HG03432 (cell line): Measurements from ENCODE around the gene MCUR1.
"Not testable (repeated sequence)": the region's sequence is repeated elsewhere in the genome, so short reads cannot be mapped to it uniquely, and the experiment has no call there.

Experiments used
- ATAC-seq: cut with Tn5 transposase; IDR thresholded peaks from one replicate; pipeline ENCODE4 v1.9.1; 2021; ENCODE audit warnings: mild to moderate bottlenecking, moderate library complexity; ENCODE audit not compliant: unreplicated experiment

MCUR1 gene

DNA sequence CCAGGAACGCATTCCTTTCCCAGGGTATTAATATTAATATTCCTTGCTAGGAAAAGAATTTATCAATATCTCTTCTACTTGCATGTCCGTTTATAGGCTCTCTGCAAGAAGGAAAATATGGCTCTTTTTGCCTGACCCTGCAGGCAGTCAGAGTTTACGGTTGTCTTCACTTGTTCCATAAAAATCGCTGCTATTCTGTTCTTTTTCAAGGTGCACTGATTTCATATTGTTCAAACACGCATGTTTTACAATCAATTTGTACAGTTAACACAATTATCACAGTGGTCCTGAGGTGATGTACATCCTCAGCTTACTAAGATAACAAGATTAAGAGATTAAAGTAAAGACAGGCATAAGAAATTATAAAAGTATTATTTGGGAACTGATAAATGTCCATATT is 15.1 kb upstream of the MCUR1 start:
- ATAC-seq: not testable (repeated sequence)

DNA sequence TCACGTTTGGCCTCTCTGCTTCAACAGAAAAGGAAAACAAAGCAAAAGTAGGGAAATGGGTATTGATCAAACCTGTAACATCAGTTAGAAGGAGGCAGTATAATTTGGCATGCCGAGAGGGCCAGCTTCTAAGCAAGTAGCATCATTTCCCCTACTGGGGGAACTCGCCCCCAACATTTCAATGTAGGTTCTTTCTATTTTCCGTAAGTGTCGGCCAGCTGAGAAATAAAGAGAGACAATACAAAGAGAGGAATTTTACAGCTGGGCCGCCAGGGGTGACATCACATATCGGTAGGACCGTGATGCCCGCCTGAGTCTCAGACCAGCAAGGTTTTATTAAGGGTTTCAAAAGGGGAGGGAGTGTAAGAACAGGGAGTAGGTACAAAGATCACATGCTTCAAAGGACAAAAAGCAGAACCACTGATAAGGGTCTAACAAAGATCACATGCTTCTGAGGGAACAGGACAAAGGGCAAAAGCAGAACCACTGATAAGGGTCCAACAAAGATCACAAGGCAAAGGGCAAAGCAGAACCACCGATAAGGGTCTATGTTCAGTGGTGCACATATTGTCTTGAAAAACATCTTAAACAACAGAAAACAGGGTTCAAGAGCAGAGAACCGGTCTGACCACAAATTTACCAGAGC is 14.4 kb upstream of the MCUR1 start:
- ATAC-seq: not testable (repeated sequence)

GRCh38 chr6:13827032-13827431 is 12.7 kb upstream of the MCUR1 start:
- no peak for ATAC-seq

- no peak for ATAC-seq
Observed at GRCh38 chr6:13825871-13826270, 11.5 kb upstream of the MCUR1 start.

GRCh38 chr6:13818341-13818740 is 4.0 kb upstream of the MCUR1 start:
- ATAC-seq: no peak

GRCh38 chr6:13814938-13815575 is 700 bp upstream of the MCUR1 start:
- ATAC-seq: no peak

GRCh38 chr6:13813621-13814175 is 659 bp downstream of the MCUR1 start:
- ATAC-seq: peak; percentile 44

- ATAC-seq: no peak
Observed at GRCh38 chr6:13813026-13813425, 1.3 kb downstream of the MCUR1 start.

GRCh38 chr6:13812359-13812642 is 2.1 kb downstream of the MCUR1 start:
- ATAC-seq: no peak

DNA sequence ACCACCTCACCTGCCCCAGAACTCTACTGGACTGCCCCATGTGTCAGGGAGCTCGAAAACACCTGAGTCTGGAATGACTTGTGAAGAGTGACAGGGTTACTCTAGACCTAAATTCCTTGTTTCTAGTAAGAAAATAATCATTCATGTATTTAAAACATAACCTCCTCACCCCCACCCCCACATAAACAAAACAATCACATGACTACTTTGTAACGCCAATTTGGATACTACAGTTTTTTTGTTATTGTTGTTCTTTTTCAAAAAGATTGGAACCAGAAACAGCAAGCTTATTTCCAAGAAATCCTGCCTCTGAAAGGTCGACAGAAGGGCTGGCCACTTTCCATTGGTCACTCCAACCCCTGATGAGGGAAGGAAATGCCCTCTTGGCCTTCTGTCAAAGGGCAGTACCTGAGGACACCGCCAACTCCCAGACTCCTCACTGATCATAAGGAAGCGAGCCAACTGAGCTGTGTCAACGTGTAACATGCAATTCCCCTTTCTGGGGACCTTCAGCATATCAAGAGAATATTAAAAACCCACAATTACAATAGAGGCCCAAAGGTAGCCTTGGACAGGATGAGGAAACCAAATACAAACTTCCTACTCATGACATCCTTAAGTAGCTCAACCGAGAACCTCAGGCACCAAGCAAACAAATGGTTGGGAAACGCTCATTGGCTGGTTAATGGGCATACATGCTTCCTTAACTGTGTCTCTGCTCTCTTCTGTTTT is 2.6 kb downstream of the MCUR1 start:
- no peak for ATAC-seq

- no peak for ATAC-seq
Observed at GRCh38 chr6:13810688-13811446, 3.5 kb downstream of the MCUR1 start.

DNA sequence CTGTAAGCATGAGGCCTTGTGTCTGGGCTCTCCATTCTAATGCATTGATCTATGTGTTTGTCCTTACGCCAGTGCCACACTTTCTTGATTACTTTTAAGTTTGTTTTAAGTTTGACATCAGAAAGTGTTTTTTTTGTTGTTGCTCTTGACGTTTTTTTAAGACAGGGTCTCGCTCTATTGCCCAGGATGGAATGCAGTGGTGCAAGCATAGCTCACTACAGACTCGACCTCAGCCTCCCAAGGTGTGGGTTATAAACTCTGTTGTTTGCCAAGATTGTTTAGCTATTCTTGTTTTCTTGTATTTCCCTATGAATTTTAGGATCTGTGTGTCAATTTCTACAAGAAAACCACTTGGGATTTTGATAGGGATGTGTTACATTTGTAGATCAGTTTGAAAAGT is 5.6 kb downstream of the MCUR1 start:
- no peak for ATAC-seq

DNA sequence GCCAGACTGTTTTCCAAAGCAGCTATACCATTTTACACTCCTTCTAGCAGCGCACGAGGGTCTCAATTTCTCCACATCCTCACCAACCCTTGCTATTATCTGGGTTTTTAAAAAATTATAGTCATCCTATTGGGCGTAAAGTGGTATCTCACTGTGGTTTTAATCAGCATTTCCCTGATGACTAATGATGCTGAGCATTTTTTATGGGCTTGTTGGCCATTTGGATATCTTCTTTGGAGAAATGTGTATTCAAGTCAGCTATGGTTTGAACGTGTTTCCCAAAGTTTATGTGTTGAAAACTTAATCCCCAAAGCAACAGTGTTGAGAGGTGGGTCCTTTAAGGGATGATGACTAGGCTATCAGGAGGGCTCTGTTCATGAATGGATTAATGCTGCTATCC is 6.7 kb downstream of the MCUR1 start:
- no peak for ATAC-seq

- no peak for ATAC-seq
Observed at GRCh38 chr6:13803581-13803980, 10.8 kb downstream of the MCUR1 start.

DNA sequence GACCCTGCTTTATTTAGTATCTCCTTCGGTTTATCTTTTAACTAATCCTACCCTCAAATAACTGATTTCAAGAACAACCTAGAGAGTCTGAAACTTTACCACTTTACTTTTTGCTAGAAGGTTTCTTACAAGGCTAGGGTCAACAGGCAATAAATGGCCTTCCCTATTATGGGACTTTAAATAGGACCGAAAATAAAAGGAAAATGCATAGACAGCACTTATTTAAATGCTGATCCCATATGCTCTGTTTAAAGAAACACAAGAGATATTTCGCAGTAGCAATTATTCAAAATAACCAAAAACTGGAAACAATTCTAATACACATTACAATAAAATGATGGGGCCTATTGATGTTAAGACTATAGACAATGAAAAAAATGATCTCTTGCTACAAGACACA is 13.7 kb downstream of the MCUR1 start:
- no peak for ATAC-seq

GRCh38 chr6:13796781-13797180 is 17.6 kb downstream of the MCUR1 start:
- no peak for ATAC-seq

DNA sequence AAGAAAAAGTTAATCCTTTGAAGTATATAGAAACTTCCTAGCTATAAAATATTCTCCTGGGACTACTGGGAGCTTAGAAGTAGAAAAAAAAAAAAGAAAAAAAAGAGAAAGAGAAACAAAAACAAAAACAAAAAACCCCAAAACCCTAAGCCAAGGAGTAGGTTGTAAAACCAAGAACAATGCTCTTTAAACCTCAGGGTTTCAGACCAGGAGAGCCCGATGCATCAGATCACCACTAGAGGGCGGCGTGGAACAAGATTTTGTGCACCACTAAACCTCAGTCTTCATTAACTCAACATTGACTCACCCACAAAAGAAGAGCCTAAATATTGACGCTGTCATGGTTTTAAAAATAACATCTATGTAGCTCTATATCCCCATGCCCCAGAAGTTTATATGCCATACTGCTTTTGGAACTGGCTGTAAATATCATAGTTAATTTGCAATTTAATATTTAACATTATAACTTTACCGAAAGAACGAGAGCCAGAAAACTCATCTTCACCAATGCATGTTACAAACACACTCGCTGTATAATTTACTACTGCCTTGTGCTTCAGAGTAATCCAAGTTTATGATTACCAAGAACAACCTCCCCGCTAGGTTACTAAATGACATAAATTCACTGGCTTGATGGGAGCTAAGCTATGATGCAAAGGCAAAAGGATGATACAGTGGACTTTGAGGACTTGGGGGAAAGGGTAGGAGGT is 19.2 kb downstream of the MCUR1 start:
- peak; percentile 95 for ATAC-seq

DNA sequence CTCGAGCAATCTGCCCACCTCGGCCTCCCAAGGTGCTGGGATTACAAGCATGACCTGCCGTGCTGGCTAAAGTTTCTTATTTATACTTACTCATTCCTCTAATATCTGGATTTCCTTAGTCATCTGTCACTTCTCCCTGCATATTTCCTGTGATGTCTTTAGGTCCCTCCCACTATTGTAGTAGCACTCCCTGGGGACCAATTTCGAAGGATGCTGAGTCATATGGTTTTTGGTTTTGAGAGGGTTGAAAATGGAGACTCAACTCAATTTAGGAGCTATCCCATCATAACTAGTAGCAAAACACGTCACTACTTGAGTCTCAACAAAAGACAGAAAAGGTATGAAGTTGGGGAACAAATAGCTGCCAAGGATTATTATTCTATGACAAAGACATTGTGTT is 20.2 kb downstream of the MCUR1 start:
- ATAC-seq: peak; percentile 56

DNA sequence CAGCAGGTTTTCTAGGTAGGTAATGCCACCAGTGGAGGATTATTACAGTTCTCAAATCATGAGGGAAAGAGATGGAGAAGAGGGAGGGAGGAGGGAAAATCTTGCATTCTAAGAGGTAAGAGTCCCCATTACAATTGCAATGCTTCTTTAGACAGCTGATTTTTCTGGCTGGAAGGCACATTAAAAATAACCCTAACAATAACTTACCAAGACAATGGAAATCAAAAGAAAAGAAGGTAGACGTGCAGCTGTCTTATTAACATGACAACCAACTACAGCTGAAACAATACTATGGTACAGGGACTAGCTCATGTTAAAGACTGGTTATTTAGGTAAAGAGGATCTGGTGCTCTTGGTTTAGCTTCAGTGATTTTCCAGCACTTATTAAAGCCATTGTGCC is 24.6 kb downstream of the MCUR1 start:
- no peak for ATAC-seq

- no peak for ATAC-seq
Observed at GRCh38 chr6:13788820-13789219, 25.5 kb downstream of the MCUR1 start.

- no peak for ATAC-seq
Observed at GRCh38 chr6:13787137-13787536, 27.2 kb downstream of the MCUR1 start.
